Measurements from ENCODE around the gene GLCCI1. TPM values are rescaled to one million over a fixed set of nuclear protein-coding genes. Genes with fewer than 3 reads are reported as not detected.

The GLCCI1 gene
- total RNA-seq, 1 donor from 2014 or later: 12.3 TPM

- no peak overlapping the region for H3K27ac Mint-ChIP-seq (ENCODE audit: unreplicated experiment)
- no peak overlapping the region for H3K4me3 Mint-ChIP-seq (ENCODE audit: unreplicated experiment)
- DNase-seq (ENCODE audit: extremely low spot score, unreplicated experiment): no peak
- TF ChIP-seq CTCF (IDR thresholded peaks at IDR 0.05): no peak
- H3K9me3 Mint-ChIP-seq (ENCODE audit: unreplicated experiment): peaks cover 4% of the 10 kb centered on the region
- no peaks in the 10 kb centered on the region for H3K4me1 Mint-ChIP-seq (ENCODE audit: unreplicated experiment)
- no peaks in the 10 kb centered on the region for H3K27me3 Mint-ChIP-seq (ENCODE audit: unreplicated experiment)
- peaks cover 29% of the 10 kb centered on the region for H3K36me3 Mint-ChIP-seq (ENCODE audit: unreplicated experiment)
Measured at GRCh38 chr7:8005279-8005678, 36.7 kb downstream of the GLCCI1 start.

- Mint-ChIP-seq H3K36me3 (ENCODE audit: unreplicated experiment) (peaks cover 5% of the 10 kb centered on the region), H3K9me3 (ENCODE audit: unreplicated experiment) (peaks cover 5% of the 10 kb centered on the region), H3K4me3 (ENCODE audit: unreplicated experiment) (no peak overlapping the region), H3K4me1 (ENCODE audit: unreplicated experiment) (no peaks in the 10 kb centered on the region), H3K27ac (ENCODE audit: unreplicated experiment) (no peak overlapping the region), H3K27me3 (ENCODE audit: unreplicated experiment) (no peaks in the 10 kb centered on the region)
- no peak for DNase-seq (ENCODE audit: extremely low spot score, unreplicated experiment)
- no peak for TF ChIP-seq CTCF (IDR thresholded peaks at IDR 0.05)
Measured at GRCh38 chr7:8014399-8014798, 45.8 kb downstream of the GLCCI1 start.

GRCh38 chr7:8015100-8015745, 46.6 kb downstream of the GLCCI1 start:
- H3K27ac Mint-ChIP-seq (ENCODE audit: unreplicated experiment): no peak overlapping the region

GRCh38 chr7:8015746-8016120, 47.1 kb downstream of the GLCCI1 start:
- Mint-ChIP-seq H3K4me3 (ENCODE audit: unreplicated experiment) (no peak overlapping the region), H3K27me3 (ENCODE audit: unreplicated experiment) (no peaks in the 10 kb centered on the region), H3K4me1 (ENCODE audit: unreplicated experiment) (no peaks in the 10 kb centered on the region), H3K27ac (ENCODE audit: unreplicated experiment) (no peak overlapping the region), H3K36me3 (ENCODE audit: unreplicated experiment) (peaks cover 5% of the 10 kb centered on the region), H3K9me3 (ENCODE audit: unreplicated experiment) (peaks cover 5% of the 10 kb centered on the region)
- TF ChIP-seq CTCF (IDR thresholded peaks at IDR 0.05): no peak
- DNase-seq (ENCODE audit: extremely low spot score, unreplicated experiment): no peak

More at GRCh38 chr7:8015100-8015745, 46.6 kb downstream of the GLCCI1 start:
- Mint-ChIP-seq H3K27me3 (ENCODE audit: unreplicated experiment) (no peaks in the 10 kb centered on the region), H3K36me3 (ENCODE audit: unreplicated experiment) (peaks cover 5% of the 10 kb centered on the region), H3K4me3 (ENCODE audit: unreplicated experiment) (no peak overlapping the region), H3K4me1 (ENCODE audit: unreplicated experiment) (no peaks in the 10 kb centered on the region), H3K9me3 (ENCODE audit: unreplicated experiment) (peaks cover 5% of the 10 kb centered on the region)
- no peak for DNase-seq (ENCODE audit: extremely low spot score, unreplicated experiment)
- TF ChIP-seq CTCF (IDR thresholded peaks at IDR 0.05): no peak

- H3K36me3 Mint-ChIP-seq (ENCODE audit: unreplicated experiment): no peaks in the 10 kb centered on the region
- TF ChIP-seq CTCF (IDR thresholded peaks at IDR 0.05): no peak
Measured at GRCh38 chr7:8017423-8017822, 48.8 kb downstream of the GLCCI1 start.

More at GRCh38 chr7:8017423-8017822, 48.8 kb downstream of the GLCCI1 start:
- no peak overlapping the region for H3K27ac Mint-ChIP-seq (ENCODE audit: unreplicated experiment)
- no peaks in the 10 kb centered on the region for H3K4me1 Mint-ChIP-seq (ENCODE audit: unreplicated experiment)
- no peaks in the 10 kb centered on the region for H3K9me3 Mint-ChIP-seq (ENCODE audit: unreplicated experiment)
- H3K4me3 Mint-ChIP-seq (ENCODE audit: unreplicated experiment): no peak overlapping the region
- H3K27me3 Mint-ChIP-seq (ENCODE audit: unreplicated experiment): no peaks in the 10 kb centered on the region
- no peak for DNase-seq (ENCODE audit: extremely low spot score, unreplicated experiment)

Data from osteocyte (in vitro differentiated cells).